HS-5 (cell line): ENCODE results near the gene LRRC8D.
"Not testable (repeated sequence)": the region's sequence is repeated elsewhere in the genome, so short reads cannot be mapped to it uniquely, and the experiment has no call there.

Experiments used
- DNase-seq: peaks from one replicate; pipeline ENCODE4 v3.0.0-alpha.2; 2012; ENCODE audit warnings: low read depth

The LRRC8D gene

GRCh38 chr1:89913353-89914095, 92.7 kb downstream of the LRRC8D start:
- DNase-seq = no peak

- no peak for DNase-seq
Observed at GRCh38 chr1:89917353-89917752, 96.5 kb downstream of the LRRC8D start.

GRCh38 chr1:89918127-89918793, 97.4 kb downstream of the LRRC8D start:
- DNase-seq = no peak

GRCh38 chr1:89918794-89919155, 97.9 kb downstream of the LRRC8D start:
- no peak for DNase-seq

GRCh38 chr1:89919174-89919573, 98.3 kb downstream of the LRRC8D start:
- DNase-seq = no peak

- DNase-seq = no peak
Observed at GRCh38 chr1:89922911-89923310, 102.1 kb downstream of the LRRC8D start.

- no peak for DNase-seq
Observed at GRCh38 chr1:89923517-89923916, 102.7 kb downstream of the LRRC8D start.

GRCh38 chr1:89924075-89924474, 103.2 kb downstream of the LRRC8D start:
- DNase-seq = not testable (repeated sequence)

GRCh38 chr1:89927049-89927448, 106.2 kb downstream of the LRRC8D start:
- DNase-seq = no peak

- DNase-seq = no peak
Observed at GRCh38 chr1:89927478-89927877, 106.6 kb downstream of the LRRC8D start.

GRCh38 chr1:89928506-89928905, 107.7 kb downstream of the LRRC8D start:
- DNase-seq = no peak

- no peak for DNase-seq
Observed at GRCh38 chr1:89929467-89930063, 108.7 kb downstream of the LRRC8D start.

- DNase-seq = no peak
Observed at GRCh38 chr1:89930579-89930978, 109.7 kb downstream of the LRRC8D start.

GRCh38 chr1:89931964-89932363, 111.1 kb downstream of the LRRC8D start:
- DNase-seq = no peak

GRCh38 chr1:89932598-89933364, 111.9 kb downstream of the LRRC8D start:
- no peak for DNase-seq

- no peak for DNase-seq
Observed at GRCh38 chr1:89934461-89934860, 113.6 kb downstream of the LRRC8D start.

- no peak for DNase-seq
Observed at GRCh38 chr1:89935235-89935634, 114.4 kb downstream of the LRRC8D start.

- DNase-seq = no peak
Observed at GRCh38 chr1:89936694-89937093, 115.9 kb downstream of the LRRC8D start.

GRCh38 chr1:89938171-89939055, 117.6 kb downstream of the LRRC8D start:
- DNase-seq = no peak

GRCh38 chr1:89939059-89939570, 118.3 kb downstream of the LRRC8D start:
- DNase-seq = no peak

- no peak for DNase-seq
Observed at GRCh38 chr1:89939693-89940438, 119.0 kb downstream of the LRRC8D start.
